ENCODE measurements around the gene SERGEF. TPM values are rescaled to one million over a fixed set of nuclear protein-coding genes. Genes with fewer than 3 reads are reported as not detected.

SERGEF gene
- total and polyA plus RNA-seq, 10 of the 15 experiments (the other 5 are each of a cell fraction or from before 2014, with no cell fraction given): 14.6 to 27.8 (median 22.4) TPM

GRCh38 chr11:17845431-17845881, 167.4 kb downstream of the SERGEF start (continued):
- TF ChIP-seq, protein P1, sequence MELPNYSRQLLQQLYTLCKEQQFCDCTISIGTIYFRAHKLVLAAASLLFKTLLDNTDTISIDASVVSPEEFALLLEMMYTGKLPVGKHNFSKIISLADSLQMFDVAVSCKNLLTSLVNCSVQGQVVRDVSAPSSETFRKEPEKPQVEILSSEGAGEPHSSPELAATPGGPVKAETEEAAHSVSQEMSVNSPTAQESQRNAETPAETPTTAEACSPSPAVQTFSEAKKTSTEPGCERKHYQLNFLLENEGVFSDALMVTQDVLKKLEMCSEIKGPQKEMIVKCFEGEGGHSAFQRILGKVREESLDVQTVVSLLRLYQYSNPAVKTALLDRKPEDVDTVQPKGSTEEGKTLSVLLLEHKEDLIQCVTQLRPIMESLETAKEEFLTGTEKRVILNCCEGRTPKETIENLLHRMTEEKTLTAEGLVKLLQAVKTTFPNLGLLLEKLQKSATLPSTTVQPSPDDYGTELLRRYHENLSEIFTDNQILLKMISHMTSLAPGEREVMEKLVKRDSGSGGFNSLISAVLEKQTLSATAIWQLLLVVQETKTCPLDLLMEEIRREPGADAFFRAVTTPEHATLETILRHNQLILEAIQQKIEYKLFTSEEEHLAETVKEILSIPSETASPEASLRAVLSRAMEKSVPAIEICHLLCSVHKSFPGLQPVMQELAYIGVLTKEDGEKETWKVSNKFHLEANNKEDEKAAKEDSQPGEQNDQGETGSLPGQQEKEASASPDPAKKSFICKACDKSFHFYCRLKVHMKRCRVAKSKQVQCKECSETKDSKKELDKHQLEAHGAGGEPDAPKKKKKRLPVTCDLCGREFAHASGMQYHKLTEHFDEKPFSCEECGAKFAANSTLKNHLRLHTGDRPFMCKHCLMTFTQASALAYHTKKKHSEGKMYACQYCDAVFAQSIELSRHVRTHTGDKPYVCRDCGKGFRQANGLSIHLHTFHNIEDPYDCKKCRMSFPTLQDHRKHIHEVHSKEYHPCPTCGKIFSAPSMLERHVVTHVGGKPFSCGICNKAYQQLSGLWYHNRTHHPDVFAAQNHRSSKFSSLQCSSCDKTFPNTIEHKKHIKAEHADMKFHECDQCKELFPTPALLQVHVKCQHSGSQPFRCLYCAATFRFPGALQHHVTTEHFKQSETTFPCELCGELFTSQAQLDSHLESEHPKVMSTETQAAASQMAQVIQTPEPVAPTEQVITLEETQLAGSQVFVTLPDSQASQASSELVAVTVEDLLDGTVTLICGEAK (IDR thresholded peaks at IDR 0.05; ENCODE audit: borderline replicate concordance): no peak
- TF ChIP-seq SMAD1 (IDR thresholded peaks at IDR 0.05; ENCODE audit: low read depth, partially characterized antibody): no peak
- TF ChIP-seq, protein P2, sequence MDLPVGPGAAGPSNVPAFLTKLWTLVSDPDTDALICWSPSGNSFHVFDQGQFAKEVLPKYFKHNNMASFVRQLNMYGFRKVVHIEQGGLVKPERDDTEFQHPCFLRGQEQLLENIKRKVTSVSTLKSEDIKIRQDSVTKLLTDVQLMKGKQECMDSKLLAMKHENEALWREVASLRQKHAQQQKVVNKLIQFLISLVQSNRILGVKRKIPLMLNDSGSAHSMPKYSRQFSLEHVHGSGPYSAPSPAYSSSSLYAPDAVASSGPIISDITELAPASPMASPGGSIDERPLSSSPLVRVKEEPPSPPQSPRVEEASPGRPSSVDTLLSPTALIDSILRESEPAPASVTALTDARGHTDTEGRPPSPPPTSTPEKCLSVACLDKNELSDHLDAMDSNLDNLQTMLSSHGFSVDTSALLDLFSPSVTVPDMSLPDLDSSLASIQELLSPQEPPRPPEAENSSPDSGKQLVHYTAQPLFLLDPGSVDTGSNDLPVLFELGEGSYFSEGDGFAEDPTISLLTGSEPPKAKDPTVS (IDR thresholded peaks at IDR 0.05; ENCODE audit: low read depth, low read length): no peak

GRCh38 chr11:17840101-17840548, 172.7 kb downstream of the SERGEF start:
- ChIA-PET RAD21 (ENCODE audit: unreplicated experiment) (no interaction called here), SMC1A (ENCODE audit: uncharacterized antibody, unreplicated experiment) (no interaction called here), CTCF (interaction anchor here (0.6 kb wide), 1 partner anchor 109 kb away, joined by 3 read pairs; no protein-coding TSS in a partner anchor), POLR2A (no interaction called here)
- H3K4me2 ChIP-seq (ENCODE audit: control insufficient read depth, insufficient read depth): no peak overlapping the region
- FAIRE-seq (no peak), ATAC-seq (no peak), DNase-seq (ENCODE audit: low read depth, low spot score) (no peak)
- no peak overlapping the region for H3K9ac ChIP-seq (ENCODE audit: control insufficient read depth, insufficient read depth, low read length)
- no peaks in the 10 kb centered on the region for H3K4me1 ChIP-seq (ENCODE audit: control insufficient read depth, insufficient read depth, low read length)
- no peaks in the 10 kb centered on the region for H3K9me3 ChIP-seq (replicated peaks; ENCODE audit: control insufficient read depth, insufficient read depth, low read length)
- no peak overlapping the region for H3K27ac ChIP-seq (ENCODE audit: control insufficient read depth, insufficient read depth)
- no peaks in the 10 kb centered on the region for H3K79me2 ChIP-seq (ENCODE audit: control insufficient read depth, insufficient read depth, low read length)
- no peaks in the 10 kb centered on the region for H4K20me1 ChIP-seq (ENCODE audit: control insufficient read depth, insufficient read depth)
- WGBS (ENCODE audit: insufficient coverage, insufficient replicate concordance, low lambda C conversion rate, missing lambda C conversion rate): 80% methylated on average over 4 of the region's 4 CpGs
- no peak overlapping the region for H3K4me3 ChIP-seq
- in situ Hi-C loops (cut with MboI): no loop called here
- H3K36me3 ChIP-seq (ENCODE audit: control insufficient read depth in 2 of 2, insufficient read depth in 2 of 2, low read length in 1 of 2): no peaks in the 10 kb centered on the region
- no TSS peak for BruUV-seq (replicated peaks)
- no peaks in the 10 kb centered on the region for H3K27me3 ChIP-seq (replicated peaks in 1 of 2; ENCODE audit: control insufficient read depth in 2 of 2, insufficient read depth in 2 of 2, low read length in 1 of 2)
- H2AFZ ChIP-seq (ENCODE audit: control insufficient read depth, low read depth, low read length): no peak overlapping the region
- intact Hi-C loops (cut with micrococcal nuclease; ENCODE audit: unreplicated experiment): no loop called here
- TF ChIP-seq TAF1 (IDR thresholded peaks at IDR 0.05; ENCODE audit: borderline replicate concordance, low read depth, low read length) (no peak), RAD21 (IDR thresholded peaks at IDR 0.05; ENCODE audit: insufficient read depth, low read depth, low read length) (no peak), ATF3 (IDR thresholded peaks at IDR 0.05; ENCODE audit: borderline replicate concordance, extremely low read depth, low read depth, low read length) (no peak), JUNB (IDR thresholded peaks at IDR 0.05) (no peak), BCL11A (IDR thresholded peaks at IDR 0.05; ENCODE audit: low read depth, low read length) (no peak), CBX5 (IDR thresholded peaks at IDR 0.05; ENCODE audit: low read depth) (no peak), TBL1XR1 (IDR thresholded peaks at IDR 0.05; ENCODE audit: low read depth, low read length) (no peak), CBX3 (IDR thresholded peaks at IDR 0.05; ENCODE audit: borderline replicate concordance, low read depth) (no peak), POU2F2 (IDR thresholded peaks at IDR 0.05; ENCODE audit: borderline replicate concordance, low read depth, low read length) (no peak)
- TF ChIP-seq, protein P3, sequence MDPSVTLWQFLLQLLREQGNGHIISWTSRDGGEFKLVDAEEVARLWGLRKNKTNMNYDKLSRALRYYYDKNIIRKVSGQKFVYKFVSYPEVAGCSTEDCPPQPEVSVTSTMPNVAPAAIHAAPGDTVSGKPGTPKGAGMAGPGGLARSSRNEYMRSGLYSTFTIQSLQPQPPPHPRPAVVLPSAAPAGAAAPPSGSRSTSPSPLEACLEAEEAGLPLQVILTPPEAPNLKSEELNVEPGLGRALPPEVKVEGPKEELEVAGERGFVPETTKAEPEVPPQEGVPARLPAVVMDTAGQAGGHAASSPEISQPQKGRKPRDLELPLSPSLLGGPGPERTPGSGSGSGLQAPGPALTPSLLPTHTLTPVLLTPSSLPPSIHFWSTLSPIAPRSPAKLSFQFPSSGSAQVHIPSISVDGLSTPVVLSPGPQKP (IDR thresholded peaks at IDR 0.05; ENCODE audit: low read depth, low read length): no peak
- TF ChIP-seq, protein P4, sequence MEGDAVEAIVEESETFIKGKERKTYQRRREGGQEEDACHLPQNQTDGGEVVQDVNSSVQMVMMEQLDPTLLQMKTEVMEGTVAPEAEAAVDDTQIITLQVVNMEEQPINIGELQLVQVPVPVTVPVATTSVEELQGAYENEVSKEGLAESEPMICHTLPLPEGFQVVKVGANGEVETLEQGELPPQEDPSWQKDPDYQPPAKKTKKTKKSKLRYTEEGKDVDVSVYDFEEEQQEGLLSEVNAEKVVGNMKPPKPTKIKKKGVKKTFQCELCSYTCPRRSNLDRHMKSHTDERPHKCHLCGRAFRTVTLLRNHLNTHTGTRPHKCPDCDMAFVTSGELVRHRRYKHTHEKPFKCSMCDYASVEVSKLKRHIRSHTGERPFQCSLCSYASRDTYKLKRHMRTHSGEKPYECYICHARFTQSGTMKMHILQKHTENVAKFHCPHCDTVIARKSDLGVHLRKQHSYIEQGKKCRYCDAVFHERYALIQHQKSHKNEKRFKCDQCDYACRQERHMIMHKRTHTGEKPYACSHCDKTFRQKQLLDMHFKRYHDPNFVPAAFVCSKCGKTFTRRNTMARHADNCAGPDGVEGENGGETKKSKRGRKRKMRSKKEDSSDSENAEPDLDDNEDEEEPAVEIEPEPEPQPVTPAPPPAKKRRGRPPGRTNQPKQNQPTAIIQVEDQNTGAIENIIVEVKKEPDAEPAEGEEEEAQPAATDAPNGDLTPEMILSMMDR (IDR thresholded peaks at IDR 0.05 in 2 of 3, conservative IDR thresholded peaks at IDR 0.05 in 1 of 3; ENCODE audit: control insufficient read depth in 2 of 3, extremely low read depth in 1 of 3, insufficient read depth in 1 of 3, low read depth in 3 of 3, low read length in 3 of 3): no peak
